COLO668 (cell line): ENCODE results near the gene CDH2.

Source experiments
- DNase-seq: peaks from one replicate; lab custom pipeline; 2025; ENCODE audit not compliant: unreplicated experiment; lab: John Stamatoyannopoulos, UW

CDH2 gene

GRCh38 chr18:28127763-28128658 is 48.9 kb downstream of the CDH2 start:
- no peak for DNase-seq

GRCh38 chr18:28127228-28127627 is 49.7 kb downstream of the CDH2 start:
- no peak for DNase-seq

- DNase-seq, result no peak
Measured at GRCh38 chr18:28126768-28127167, 50.2 kb downstream of the CDH2 start.

- DNase-seq, result no peak
Measured at GRCh38 chr18:28125051-28125450, 51.9 kb downstream of the CDH2 start.

GRCh38 chr18:28124131-28125029 is 52.5 kb downstream of the CDH2 start:
- no peak for DNase-seq

GRCh38 chr18:28123401-28124030 is 53.4 kb downstream of the CDH2 start:
- DNase-seq, result no peak

GRCh38 chr18:28120828-28121515 is 56.0 kb downstream of the CDH2 start:
- DNase-seq, result no peak

- DNase-seq, result no peak
Measured at GRCh38 chr18:28116461-28116860, 60.5 kb downstream of the CDH2 start.

GRCh38 chr18:28115149-28115550 is 61.8 kb downstream of the CDH2 start:
- DNase-seq, result no peak

- DNase-seq, result no peak
Measured at GRCh38 chr18:28114472-28114871, 62.5 kb downstream of the CDH2 start.

- no peak for DNase-seq
Measured at GRCh38 chr18:28113271-28114029, 63.5 kb downstream of the CDH2 start.

GRCh38 chr18:28112056-28112470 is 64.9 kb downstream of the CDH2 start:
- DNase-seq, result no peak

- DNase-seq, result no peak
Measured at GRCh38 chr18:28110924-28111323, 66.0 kb downstream of the CDH2 start.

- no peak for DNase-seq
Measured at GRCh38 chr18:28109781-28110560, 67.0 kb downstream of the CDH2 start.

- DNase-seq, result no peak
Measured at GRCh38 chr18:28108814-28109213, 68.1 kb downstream of the CDH2 start.

- no peak for DNase-seq
Measured at GRCh38 chr18:28108254-28108653, 68.7 kb downstream of the CDH2 start.

GRCh38 chr18:28099237-28099636 is 77.7 kb downstream of the CDH2 start:
- DNase-seq, result no peak

- no peak for DNase-seq
Measured at GRCh38 chr18:28095631-28096030, 81.3 kb downstream of the CDH2 start.

GRCh38 chr18:28095041-28095440 is 81.9 kb downstream of the CDH2 start:
- DNase-seq, result no peak
